PC-9 (cell line): ENCODE data around the gene CSNK2A1. TPM values are rescaled to one million over a fixed set of nuclear protein-coding genes. Genes with fewer than 3 reads are reported as not detected.
A peak's percentile ranks its signal among the peaks of the same experiment; 100 is the strongest.

Experiments
- BruUV-seq: library from RNA; stranded (reverse); fragments of 400-500 nt; replicated peaks from 2 replicates; lab custom pipeline; 2021; lab: Mats Ljungman, UMichigan
- CTCF ChIA-PET: fragments of 300-600 bp; sonication (Branson Sonifier 250); formaldehyde crosslinking; loops from one replicate; lab custom pipeline; 2022; ENCODE audit warnings: antibody characterized with exemption; lab: Charles Lee
- POLR2A ChIA-PET: fragments of 300-600 bp; sonication (Branson Sonifier 250); formaldehyde crosslinking; loops from one replicate; lab custom pipeline; 2022; ENCODE audit warnings: antibody characterized with exemption; ENCODE audit not compliant: unreplicated experiment; lab: Charles Lee
- DNase-seq, 2 experiments: peaks; one replicate each; pipeline versions ENCODE4 v3.0.0 to v3.0.0-alpha.2; 2015 to 2022; ENCODE audit warnings: mixed read lengths in 1 of 2
- H2AFZ ChIP-seq: fragments of 200-600 bp; sonication (generic); 2 replicates; pipeline ENCODE4 v1.8.1; 2017; ENCODE audit warnings: antibody characterized with exemption
- H3F3A ChIP-seq: fragments of 200-600 bp; sonication (generic); 2 replicates; pipeline ENCODE4 v1.8.1; 2017; ENCODE audit warnings: antibody characterized with exemption, mild to moderate bottlenecking, low read depth; ENCODE audit not compliant: insufficient read depth
- H3K27ac ChIP-seq: fragments of 200-600 bp; sonication (generic); 2 replicates; pipeline ENCODE4 v1.6.1; 2016; ENCODE audit warnings: mixed run types
- H3K27me3 ChIP-seq: fragments of 200-600 bp; sonication (generic); 2 replicates; pipeline ENCODE4 v1.6.1; 2016; ENCODE audit warnings: low read depth, mixed run types; ENCODE audit not compliant: insufficient read depth
- H3K36me3 ChIP-seq: fragments of 200-600 bp; sonication (generic); 2 replicates; pipeline ENCODE4 v1.6.1; 2016; ENCODE audit warnings: low read depth, mixed run types
- H3K4me1 ChIP-seq: fragments of 200-600 bp; sonication (generic); replicated peaks from 2 replicates; pipeline ENCODE4 v1.6.1; 2016; ENCODE audit warnings: mixed run types; ENCODE audit not compliant: insufficient read depth
- H3K4me2 ChIP-seq: fragments of 200-600 bp; sonication (generic); 2 replicates; pipeline ENCODE4 v1.6.1; 2017; ENCODE audit warnings: mixed run types
- H3K4me3 ChIP-seq: fragments of 200-600 bp; sonication (generic); 2 replicates; pipeline ENCODE4 v1.6.1; 2016; ENCODE audit warnings: mixed run types
- H3K79me2 ChIP-seq: fragments of 200-600 bp; sonication (generic); 2 replicates; pipeline ENCODE4 v1.6.1; 2017; ENCODE audit warnings: low read depth, mixed run types
- H3K9me2 ChIP-seq: fragments of 200-600 bp; sonication (generic); 2 replicates; pipeline ENCODE4 v1.8.1; 2017; ENCODE audit warnings: mild to moderate bottlenecking; ENCODE audit not compliant: insufficient read depth
- H3K9me3 ChIP-seq: fragments of 200-600 bp; sonication (generic); 2 replicates; pipeline ENCODE4 v1.8.1; 2016; ENCODE audit warnings: low read depth; ENCODE audit not compliant: insufficient read depth
- H4K20me1 ChIP-seq: fragments of 200-600 bp; sonication (generic); 2 replicates; pipeline ENCODE4 v1.8.1; 2017; ENCODE audit not compliant: insufficient read depth
- EZH2 ChIP-seq: fragments of 200-600 bp; sonication (generic); IDR thresholded peaks from 2 replicates; pipeline ENCODE4 v1.8.0; 2017; ENCODE audit warnings: antibody characterized with exemption, low read depth
- intact Hi-C: fragments of 100-400 bp; cut with micrococcal nuclease; formaldehyde crosslinking; loops from one replicate; pipeline ENCODE4 v1.10.0; 2022; ENCODE audit not compliant: unreplicated experiment
- total RNA-seq: library from RNA; stranded (reverse); gene quantifications from 2 replicates; pipeline ENCODE4 v1.2.3, GENCODE V29; 2021
- TF ChIP-seq, protein P1 (sequence below): fragments of 200-600 bp; sonication (generic); conservative IDR thresholded peaks from 2 replicates; pipeline ENCODE4 v1.6.1; 2017; ENCODE audit warnings: mixed run types, antibody characterized with exemption, mild to moderate bottlenecking, moderate library complexity

The CSNK2A1 gene
- total RNA-seq, 1 experiment from 2014 or later, result 222 TPM

DNA sequence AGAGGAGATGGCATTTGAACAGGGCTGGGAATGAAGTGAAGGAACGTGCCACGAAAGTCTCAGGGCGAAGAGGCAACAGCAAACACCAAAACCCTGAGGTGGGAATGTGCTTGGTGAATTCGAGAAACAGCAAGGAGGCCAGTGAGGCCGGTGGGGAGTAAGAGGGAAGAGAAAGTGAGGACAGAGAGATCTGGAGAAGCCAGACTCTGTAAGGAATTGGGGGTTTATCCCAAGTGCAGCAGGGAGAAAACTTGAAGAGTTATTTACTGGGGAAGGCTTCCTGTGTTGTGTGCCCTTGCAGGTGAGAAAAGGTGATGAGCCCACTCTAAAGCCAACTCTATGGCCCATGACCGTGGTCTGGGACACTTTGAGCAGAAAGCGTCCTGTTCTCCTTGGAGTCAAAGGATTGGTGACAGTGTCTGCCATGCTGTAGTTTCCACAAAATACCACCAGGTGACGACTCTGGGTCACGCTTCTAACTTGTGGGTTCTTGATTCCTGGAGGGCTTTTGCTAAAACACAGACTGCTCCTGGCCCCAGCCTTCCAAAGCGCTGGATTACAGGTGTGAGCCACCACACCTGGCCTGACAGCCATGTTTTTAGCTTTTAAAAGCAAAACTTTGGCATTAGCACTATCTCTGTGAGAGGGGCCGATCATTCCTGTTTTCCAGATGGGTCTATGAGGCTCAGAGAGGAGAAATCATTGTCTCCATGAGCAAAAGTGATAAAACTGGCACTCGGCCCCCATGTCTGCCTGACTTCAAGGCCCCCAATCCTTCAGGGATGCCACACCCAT, 18.0 kb upstream of the CSNK2A1 start:
- intact Hi-C loops, result loop anchor here (1.0 to 5.0 kb wide), 7 partner anchors 84 to 395 kb away; partner anchors contain the start of gene SLC52A3
- peak in 1 of 2 experiments; percentile 73 for DNase-seq
- H2AFZ ChIP-seq, result no peak overlapping the region
- no peaks in the 10 kb centered on the region for H3K4me1 ChIP-seq
- TF ChIP-seq EZH2, result no peak
- TF ChIP-seq, protein P1, sequence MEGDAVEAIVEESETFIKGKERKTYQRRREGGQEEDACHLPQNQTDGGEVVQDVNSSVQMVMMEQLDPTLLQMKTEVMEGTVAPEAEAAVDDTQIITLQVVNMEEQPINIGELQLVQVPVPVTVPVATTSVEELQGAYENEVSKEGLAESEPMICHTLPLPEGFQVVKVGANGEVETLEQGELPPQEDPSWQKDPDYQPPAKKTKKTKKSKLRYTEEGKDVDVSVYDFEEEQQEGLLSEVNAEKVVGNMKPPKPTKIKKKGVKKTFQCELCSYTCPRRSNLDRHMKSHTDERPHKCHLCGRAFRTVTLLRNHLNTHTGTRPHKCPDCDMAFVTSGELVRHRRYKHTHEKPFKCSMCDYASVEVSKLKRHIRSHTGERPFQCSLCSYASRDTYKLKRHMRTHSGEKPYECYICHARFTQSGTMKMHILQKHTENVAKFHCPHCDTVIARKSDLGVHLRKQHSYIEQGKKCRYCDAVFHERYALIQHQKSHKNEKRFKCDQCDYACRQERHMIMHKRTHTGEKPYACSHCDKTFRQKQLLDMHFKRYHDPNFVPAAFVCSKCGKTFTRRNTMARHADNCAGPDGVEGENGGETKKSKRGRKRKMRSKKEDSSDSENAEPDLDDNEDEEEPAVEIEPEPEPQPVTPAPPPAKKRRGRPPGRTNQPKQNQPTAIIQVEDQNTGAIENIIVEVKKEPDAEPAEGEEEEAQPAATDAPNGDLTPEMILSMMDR, result peak; percentile 95
- no peaks in the 10 kb centered on the region for H3K9me3 ChIP-seq
- H3K79me2 ChIP-seq, result no peaks in the 10 kb centered on the region
- BruUV-seq, result no TSS peak
- H3K9me2 ChIP-seq, result no peaks in the 10 kb centered on the region
- ChIA-PET CTCF (interaction anchor here (0.9 to 1.3 kb wide), 3 partner anchors 84 to 208 kb away, joined by 4 to 6 read pairs (median 5); no protein-coding TSS in a partner anchor), POLR2A (interaction anchor here (0.5 kb wide), 1 partner anchor 1647 kb away, joined by 8 read pairs; no protein-coding TSS in a partner anchor)
- no peak overlapping the region for H3K4me3 ChIP-seq
- H3F3A ChIP-seq, result no peaks in the 10 kb centered on the region
- H3K36me3 ChIP-seq, result no peaks in the 10 kb centered on the region
- no peaks in the 10 kb centered on the region for H3K27me3 ChIP-seq
- no peaks in the 10 kb centered on the region for H4K20me1 ChIP-seq
- no peak overlapping the region for H3K4me2 ChIP-seq
- H3K27ac ChIP-seq, result no peak overlapping the region

DNA sequence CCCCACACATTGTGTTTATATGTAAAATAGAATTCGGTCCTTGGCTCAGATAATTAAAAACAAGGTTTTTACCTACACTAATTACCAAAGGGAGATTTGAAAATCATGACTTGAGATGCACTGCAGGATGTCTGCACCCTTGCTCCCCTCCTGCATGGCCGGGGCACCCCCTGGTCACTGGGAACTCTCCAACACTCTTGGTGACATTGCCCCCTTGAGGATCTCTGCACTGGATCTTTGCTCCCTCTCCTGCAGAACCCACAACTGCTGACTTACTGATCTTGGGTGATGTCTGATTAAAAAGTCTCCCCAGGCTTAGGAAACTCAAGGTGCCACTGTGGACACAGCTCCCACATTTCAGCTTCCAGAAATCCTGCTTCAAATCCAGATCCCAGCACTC, 17.1 kb upstream of the CSNK2A1 start:
- intact Hi-C loops, result loop anchor here (1.0 to 5.0 kb wide), 7 partner anchors 85 to 396 kb away; partner anchors contain the start of gene SLC52A3
- Histone ChIP-seq H4K20me1 (no peaks in the 10 kb centered on the region), H3K4me1 (no peaks in the 10 kb centered on the region), H3F3A (no peaks in the 10 kb centered on the region), H3K4me2 (no peak overlapping the region), H3K27ac (no peak overlapping the region), H3K27me3 (no peaks in the 10 kb centered on the region), H3K36me3 (no peaks in the 10 kb centered on the region), H3K4me3 (no peak overlapping the region), H3K9me3 (no peaks in the 10 kb centered on the region), H2AFZ (no peak overlapping the region), H3K79me2 (no peaks in the 10 kb centered on the region), H3K9me2 (no peaks in the 10 kb centered on the region)
- BruUV-seq, result no TSS peak
- no peak for DNase-seq
- CTCF ChIA-PET, result interaction anchor here (0.7 to 0.9 kb wide), 2 partner anchors 85 to 208 kb away, joined by 4 to 5 read pairs; partner anchors contain the start of gene SLC52A3
- POLR2A ChIA-PET, result no interaction called here
- TF ChIP-seq, protein P1, result no peak
- TF ChIP-seq EZH2, result no peak

DNA sequence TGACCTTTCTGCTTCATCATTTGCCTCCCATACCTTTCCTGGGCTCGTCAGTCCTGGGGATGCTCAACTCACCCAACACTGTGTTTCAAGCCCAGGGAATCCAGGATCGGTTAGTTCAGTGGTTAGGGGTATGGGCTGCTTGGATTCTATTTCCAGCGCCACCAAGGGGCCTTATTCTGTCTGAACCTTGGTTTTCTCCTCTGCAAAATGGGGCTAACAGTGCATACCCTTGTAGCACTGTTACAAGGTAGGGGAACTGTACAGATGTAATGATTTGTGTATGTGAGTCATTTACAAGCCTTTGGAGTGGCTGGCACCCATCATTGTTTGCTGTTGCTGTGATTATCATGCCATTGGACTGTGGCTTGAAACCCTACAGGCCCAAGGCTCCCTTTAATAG, 14.5 kb upstream of the CSNK2A1 start:
- DNase-seq, result no peak
- no peaks in the 10 kb centered on the region for H3K36me3 ChIP-seq
- no peak overlapping the region for H3K4me2 ChIP-seq
- no peak overlapping the region for H3K4me3 ChIP-seq
- H3K9me3 ChIP-seq, result no peaks in the 10 kb centered on the region
- CTCF ChIA-PET, result no interaction called here
- H3K27me3 ChIP-seq, result peaks cover 5% of the 10 kb centered on the region; the same call in 1 of the 2 replicates
- H3K4me1 ChIP-seq, result no peaks in the 10 kb centered on the region
- no peak for TF ChIP-seq EZH2
- TF ChIP-seq, protein P1, result no peak
- no peaks in the 10 kb centered on the region for H4K20me1 ChIP-seq
- BruUV-seq, result no TSS peak
- intact Hi-C loops, result no loop called here
- POLR2A ChIA-PET, result no interaction called here
- H3K27ac ChIP-seq, result no peak overlapping the region
- no peaks in the 10 kb centered on the region for H3F3A ChIP-seq
- H3K9me2 ChIP-seq, result no peaks in the 10 kb centered on the region
- H2AFZ ChIP-seq, result no peak overlapping the region
- H3K79me2 ChIP-seq, result no peaks in the 10 kb centered on the region
